Hematopoietic multipotent progenitor cell treated with erythropoietin and hydrocortisone succinate and interleukin-3 and kit ligand, for 15 days (in vitro differentiated cells): ENCODE measurements around the gene PTPRT.

Experiments
- DNase-seq: peaks from one replicate; pipeline ENCODE4 v3.0.0-alpha.2; 2015; ENCODE audit warnings: low spot score

Gene PTPRT

GRCh38 chr20:42376131-42376530 lies 813.6 kb downstream of the PTPRT start:
- DNase-seq, result no peak

- no peak for DNase-seq
Observed at GRCh38 chr20:42373049-42373448, 816.7 kb downstream of the PTPRT start.

GRCh38 chr20:42370075-42370474 lies 819.6 kb downstream of the PTPRT start:
- DNase-seq, result no peak

GRCh38 chr20:42368910-42369309 lies 820.8 kb downstream of the PTPRT start:
- no peak for DNase-seq

- DNase-seq, result no peak
Observed at GRCh38 chr20:42366626-42367025, 823.1 kb downstream of the PTPRT start.

- DNase-seq, result no peak
Observed at GRCh38 chr20:42364446-42364845, 825.3 kb downstream of the PTPRT start.

- DNase-seq, result no peak
Observed at GRCh38 chr20:42361402-42361970, 828.2 kb downstream of the PTPRT start.

- DNase-seq, result no peak
Observed at GRCh38 chr20:42360621-42361020, 829.1 kb downstream of the PTPRT start.

GRCh38 chr20:42359617-42360016 lies 830.1 kb downstream of the PTPRT start:
- no peak for DNase-seq

GRCh38 chr20:42352096-42352495 lies 837.6 kb downstream of the PTPRT start:
- DNase-seq, result no peak

- no peak for DNase-seq
Observed at GRCh38 chr20:42350521-42350920, 839.2 kb downstream of the PTPRT start.

- DNase-seq, result no peak
Observed at GRCh38 chr20:42346189-42347170, 843.2 kb downstream of the PTPRT start.

- DNase-seq, result no peak
Observed at GRCh38 chr20:42341654-42342053, 848.1 kb downstream of the PTPRT start.

GRCh38 chr20:42340368-42340767 lies 849.3 kb downstream of the PTPRT start:
- no peak for DNase-seq

GRCh38 chr20:42338294-42339201 lies 851.2 kb downstream of the PTPRT start:
- DNase-seq, result no peak

GRCh38 chr20:42336576-42336975 lies 853.1 kb downstream of the PTPRT start:
- DNase-seq, result no peak

- no peak for DNase-seq
Observed at GRCh38 chr20:42319252-42320013, 870.3 kb downstream of the PTPRT start.

- DNase-seq, result no peak
Observed at GRCh38 chr20:42313704-42314103, 876.0 kb downstream of the PTPRT start.

GRCh38 chr20:42309050-42309449 lies 880.7 kb downstream of the PTPRT start:
- no peak for DNase-seq

GRCh38 chr20:42308171-42308570 lies 881.5 kb downstream of the PTPRT start:
- DNase-seq, result no peak

- no peak for DNase-seq
Observed at GRCh38 chr20:42295592-42295991, 894.1 kb downstream of the PTPRT start.

GRCh38 chr20:42294976-42295375 lies 894.7 kb downstream of the PTPRT start:
- DNase-seq, result no peak
